SK-N-SH (cell line): ENCODE data around the gene PCAT6. TPM values are rescaled to one million over a fixed set of nuclear protein-coding genes. Genes with fewer than 3 reads are reported as not detected.

Source experiments
- CTCF ChIA-PET: fragments of 300-600, 350-600 bp; formaldehyde crosslinking; extraction: SDS; loops from one replicate; lab custom pipeline; 2021; lab: Yijun Ruan, JAX
- POLR2A ChIA-PET: fragments of 350-600 bp; sonication (Branson Sonifier 250); formaldehyde crosslinking; extraction: SDS; loops from one replicate; lab custom pipeline; 2020; ENCODE audit warnings: antibody characterized with exemption, inconsistent platforms; lab: Yijun Ruan, JAX
- DNase-seq: peaks from one replicate; pipeline ENCODE4 v3.0.0; 2012
- H2AFZ ChIP-seq: fragments of 200-600 bp; sonication (generic); 2 replicates; pipeline ENCODE4 v1.8.1; 2016; ENCODE audit warnings: antibody characterized with exemption, mild to moderate bottlenecking, low read depth
- H3F3A ChIP-seq: fragments of 200-600 bp; sonication (generic); replicated peaks from 2 replicates; pipeline ENCODE3; 2016; ENCODE audit warnings: antibody characterized with exemption, mild to moderate bottlenecking; ENCODE audit not compliant: insufficient read depth
- H3K27ac ChIP-seq, 2 experiments: fragments of 200-500 bp in 1 of 2; fragments of 200-600 bp in 1 of 2; sonication (Bioruptor generic) in 1 of 2; sonication (generic), shearing (Covaris generic) in 1 of 2; 2 replicates each; pipeline versions ENCODE4 v1.5.1 to v1.6.1; 2014 to 2016; ENCODE audit warnings: low read depth in 2 of 2, inconsistent platforms in 1 of 2, low read length in 1 of 2, mild to moderate bottlenecking in 1 of 2, mixed read lengths in 1 of 2
- H3K27me3 ChIP-seq: fragments of 200-600 bp; sonication (generic), shearing (Covaris generic); 2 replicates; pipeline ENCODE4 v1.6.1; 2016; ENCODE audit warnings: mixed run types; ENCODE audit not compliant: insufficient read depth
- H3K36me3 ChIP-seq, 2 experiments: fragments of 200-500 bp in 1 of 2; fragments of 200-600 bp in 1 of 2; sonication (Bioruptor generic) in 1 of 2; sonication (generic) in 1 of 2; replicated peaks in 1 of 2; 2 replicates each; pipeline versions ENCODE3 to v1.5.1; 2014 to 2016; ENCODE audit warnings: low read length in 1 of 2, mild to moderate bottlenecking in 1 of 2; ENCODE audit not compliant: insufficient read depth in 2 of 2, control insufficient read depth in 1 of 2
- H3K4me1 ChIP-seq, 2 experiments: fragments of 200-500 bp in 1 of 2; fragments of 200-600 bp in 1 of 2; sonication (Bioruptor generic) in 1 of 2; sonication (generic), shearing (Covaris generic) in 1 of 2; 2 replicates each; pipeline versions ENCODE4 v1.5.1 to v1.6.1; 2014 to 2016; ENCODE audit warnings: low read depth in 1 of 2, low read length in 1 of 2, mixed run types in 1 of 2; ENCODE audit not compliant: insufficient read depth in 2 of 2, control insufficient read depth in 1 of 2
- H3K4me2 ChIP-seq: fragments of 200-600 bp; sonication (generic), shearing (Covaris generic); 2 replicates; pipeline ENCODE4 v1.6.1; 2017; ENCODE audit warnings: mixed run types
- H3K4me3 ChIP-seq, 2 experiments: fragments of 200-500 bp in 1 of 2; fragments of 200-600 bp in 1 of 2; sonication (Bioruptor generic) in 1 of 2; sonication (generic), shearing (Covaris generic) in 1 of 2; 2 replicates each; pipeline versions ENCODE4 v1.5.1 to v1.8.1; 2014 to 2016; ENCODE audit warnings: low read depth in 2 of 2, inconsistent platforms in 1 of 2, low read length in 1 of 2, mild to moderate bottlenecking in 1 of 2, mixed read lengths in 1 of 2, moderate library complexity in 1 of 2
- H3K79me2 ChIP-seq: fragments of 200-600 bp; sonication (generic); 2 replicates; pipeline ENCODE4 v1.8.1; 2017; ENCODE audit warnings: mild to moderate bottlenecking; ENCODE audit not compliant: insufficient read depth
- H3K9ac ChIP-seq: fragments of 200-600 bp; sonication (generic); 2 replicates; pipeline ENCODE4 v1.6.1; 2017; ENCODE audit warnings: mixed run types
- H3K9me2 ChIP-seq: fragments of 200-600 bp; sonication (generic); 2 replicates; pipeline ENCODE4 v1.6.1; 2017; ENCODE audit warnings: mixed run types
- H3K9me3 ChIP-seq: fragments of 200-600 bp; sonication (generic); 2 replicates; pipeline ENCODE4 v1.6.1; 2017; ENCODE audit warnings: mixed run types, mild to moderate bottlenecking, moderate library complexity
- H4K20me1 ChIP-seq: fragments of 200-600 bp; sonication (generic); 2 replicates; pipeline ENCODE4 v1.6.1; 2017; ENCODE audit warnings: mild to moderate bottlenecking, mixed run types; ENCODE audit not compliant: insufficient read depth
- CHD2 ChIP-seq: fragments of 150-350 bp; IDR thresholded peaks from 2 replicates; pipeline ENCODE4 v1.6.1; 2018; ENCODE audit warnings: low read length; ENCODE audit not compliant: partially characterized antibody
- CTCF ChIP-seq: fragments of 200-600 bp; sonication (generic); IDR thresholded peaks from 2 replicates; pipeline ENCODE4 v1.6.1; 2017; ENCODE audit warnings: antibody characterized with exemption, mild to moderate bottlenecking, moderate library complexity
- ELF1 ChIP-seq: IDR thresholded peaks from 2 replicates; pipeline ENCODE4 v1.4.0; 2012
- EP300 ChIP-seq, 2 experiments: IDR thresholded peaks; 2 replicates each; pipeline versions ENCODE4 v1.4.0 to v1.6.1; 2012; ENCODE audit warnings: borderline replicate concordance in 1 of 2, low read depth in 1 of 2, low read length in 1 of 2
- FOSL2 ChIP-seq: IDR thresholded peaks from 2 replicates; pipeline ENCODE4 v1.4.0; 2012; ENCODE audit warnings: low read depth, mild to moderate bottlenecking, moderate library complexity, borderline replicate concordance
- FOXJ3 ChIP-seq: sonication (generic); formaldehyde crosslinking; IDR thresholded peaks from 2 replicates; pipeline ENCODE4 v1.5.1; 2020; ENCODE audit warnings: mild to moderate bottlenecking, missing genetic modification reagents
- FOXM1 ChIP-seq: IDR thresholded peaks from 2 replicates; pipeline ENCODE4 v1.4.0; 2012; ENCODE audit warnings: low read depth, mild to moderate bottlenecking
- JUND ChIP-seq: IDR thresholded peaks from 2 replicates; pipeline ENCODE4 v1.4.0; 2012
- MAX ChIP-seq: IDR thresholded peaks from 2 replicates; pipeline ENCODE4 v1.4.0; 2012; ENCODE audit warnings: low read depth
- MXI1 ChIP-seq: IDR thresholded peaks from 2 replicates; pipeline ENCODE4 v1.6.1; 2012; ENCODE audit warnings: mild to moderate bottlenecking, low read depth, low read length, improper control_type of control experiment
- NFIC ChIP-seq: IDR thresholded peaks from 2 replicates; pipeline ENCODE4 v1.4.0; 2012; ENCODE audit warnings: borderline replicate concordance
- NRF1 ChIP-seq: IDR thresholded peaks from 2 replicates; pipeline ENCODE4 v1.6.1; 2012; ENCODE audit warnings: low read depth, mild to moderate bottlenecking, low read length
- RAD21 ChIP-seq: IDR thresholded peaks from 2 replicates; pipeline ENCODE4 v1.6.1; 2012; ENCODE audit warnings: mild to moderate bottlenecking, low read length
- RCOR1 ChIP-seq: fragments of 150-350 bp; IDR thresholded peaks from 2 replicates; pipeline ENCODE4 v1.6.1; 2017; ENCODE audit warnings: antibody characterized with exemption, low read length
- RXRA ChIP-seq: IDR thresholded peaks from 2 replicates; pipeline ENCODE4 v1.4.0; 2012; ENCODE audit warnings: low read depth, mild to moderate bottlenecking, borderline replicate concordance
- SMC3 ChIP-seq: IDR thresholded peaks from 2 replicates; pipeline ENCODE4 v1.6.1; 2012; ENCODE audit warnings: low read depth, low read length, improper control_type of control experiment
- TAF1 ChIP-seq: IDR thresholded peaks from 2 replicates; pipeline ENCODE4 v1.6.1; 2012; ENCODE audit warnings: low read depth, mild to moderate bottlenecking, low read length, moderate library complexity, borderline replicate concordance
- YY1 ChIP-seq: IDR thresholded peaks from 2 replicates; pipeline ENCODE4 v1.4.0; 2012; ENCODE audit warnings: low read depth, mild to moderate bottlenecking
- ZBTB33 ChIP-seq: IDR thresholded peaks from 2 replicates; pipeline ENCODE4 v1.4.0; 2012; ENCODE audit warnings: low read depth, borderline replicate concordance
- WGBS: methylation state at CpG from one replicate; pipeline ENCODE4 v1.1.6; 2017; ENCODE audit warnings: low lambda C conversion rate; 5-methylcytosine and 5-hydroxymethylcytosine counted together
- polyA plus RNA-seq, 3 experiments: library from polyadenylated mRNA; depleted of rRNA; stranded (reverse); fragments of >200 nt; gene quantifications; 2 replicates each; pipeline ENCODE4 v1.2.3, GENCODE V29; 2012

The PCAT6 gene
- polyA plus RNA-seq, 1 of the 3 experiments (the other 2 are of a cell fraction): 6.9 TPM

GRCh38 chr1:202848191-202848542 lies 37.4 kb downstream of the PCAT6 start:
- no peak overlapping the region for H3K27ac ChIP-seq
- no peaks in the 10 kb centered on the region for H3K4me1 ChIP-seq
- DNase-seq: no peak
- no peaks in the 10 kb centered on the region for H3K79me2 ChIP-seq
- no peaks in the 10 kb centered on the region for H3K9me2 ChIP-seq
- no peak overlapping the region for H2AFZ ChIP-seq
- ChIA-PET POLR2A (no interaction called here), CTCF (no interaction called here)
- H3K4me3 ChIP-seq: no peak overlapping the region
- WGBS: 24% methylated on average over 2 of the region's 2 CpGs
- TF ChIP-seq ELF1 (no peak), MAX (no peak), FOXM1 (no peak), FOSL2 (no peak), EP300 (IDR thresholded peaks at IDR 0.05; ENCODE audit: borderline replicate concordance in 1 of 2, low read depth in 1 of 2, low read length in 1 of 2) (no peak), YY1 (no peak), CHD2 (no peak), RXRA (no peak), RCOR1 (no peak), RAD21 (no peak), MXI1 (no peak), ZBTB33 (no peak), SMC3 (no peak)
- no peaks in the 10 kb centered on the region for H3K36me3 ChIP-seq
- H3K27me3 ChIP-seq: no peaks in the 10 kb centered on the region
- H4K20me1 ChIP-seq: no peaks in the 10 kb centered on the region
- H3K9ac ChIP-seq: no peak overlapping the region
- H3K9me3 ChIP-seq: no peaks in the 10 kb centered on the region
- H3K4me2 ChIP-seq: no peak overlapping the region
- no peaks in the 10 kb centered on the region for H3F3A ChIP-seq

- CTCF ChIA-PET: interaction anchor here (0.6 to 0.9 kb wide), 3 partner anchors 76 to 132 kb away, joined by 3 read pairs; no protein-coding TSS in a partner anchor
These were observed 40.0 kb downstream of the PCAT6 start for GRCh38 chr1:202850593-202851362.

More at GRCh38 chr1:202850593-202851362, 40.0 kb downstream of the PCAT6 start:
- Histone ChIP-seq H3K4me2 (no peak overlapping the region), H3K9me3 (no peaks in the 10 kb centered on the region), H4K20me1 (no peaks in the 10 kb centered on the region), H3K79me2 (no peaks in the 10 kb centered on the region), H3K4me1 (no peaks in the 10 kb centered on the region), H3K4me3 (no peak overlapping the region), H2AFZ (no peak overlapping the region), H3K27me3 (no peaks in the 10 kb centered on the region), H3K9ac (no peak overlapping the region), H3K36me3 (no peaks in the 10 kb centered on the region), H3F3A (no peaks in the 10 kb centered on the region), H3K27ac (no peak overlapping the region), H3K9me2 (no peaks in the 10 kb centered on the region)
- POLR2A ChIA-PET: no interaction called here
- DNase-seq: no peak
- 83% methylated on average over 6 of the region's 7 CpGs for WGBS
- TF ChIP-seq CTCF: no peak
- TF ChIP-seq NFIC: no peak
- no peak for TF ChIP-seq JUND
- TF ChIP-seq RCOR1: no peak
- no peak for TF ChIP-seq FOSL2
- no peak for TF ChIP-seq NRF1
- no peak for TF ChIP-seq FOXJ3 (CRISPR knock-in tag)
- no peak for TF ChIP-seq MAX
- no peak for TF ChIP-seq ZBTB33
- no peak for TF ChIP-seq CHD2
- no peak for TF ChIP-seq TAF1
- TF ChIP-seq ELF1: no peak
- no peak for TF ChIP-seq MXI1
